GM19467 (cell line): Measurements from ENCODE around the gene TMEM59L.

Source experiments
- ATAC-seq: cut with Tn5 transposase; IDR thresholded peaks from one replicate; pipeline ENCODE4 v1.9.1; 2021; ENCODE audit warnings: mild to moderate bottlenecking, moderate library complexity; ENCODE audit not compliant: unreplicated experiment

TMEM59L gene

DNA sequence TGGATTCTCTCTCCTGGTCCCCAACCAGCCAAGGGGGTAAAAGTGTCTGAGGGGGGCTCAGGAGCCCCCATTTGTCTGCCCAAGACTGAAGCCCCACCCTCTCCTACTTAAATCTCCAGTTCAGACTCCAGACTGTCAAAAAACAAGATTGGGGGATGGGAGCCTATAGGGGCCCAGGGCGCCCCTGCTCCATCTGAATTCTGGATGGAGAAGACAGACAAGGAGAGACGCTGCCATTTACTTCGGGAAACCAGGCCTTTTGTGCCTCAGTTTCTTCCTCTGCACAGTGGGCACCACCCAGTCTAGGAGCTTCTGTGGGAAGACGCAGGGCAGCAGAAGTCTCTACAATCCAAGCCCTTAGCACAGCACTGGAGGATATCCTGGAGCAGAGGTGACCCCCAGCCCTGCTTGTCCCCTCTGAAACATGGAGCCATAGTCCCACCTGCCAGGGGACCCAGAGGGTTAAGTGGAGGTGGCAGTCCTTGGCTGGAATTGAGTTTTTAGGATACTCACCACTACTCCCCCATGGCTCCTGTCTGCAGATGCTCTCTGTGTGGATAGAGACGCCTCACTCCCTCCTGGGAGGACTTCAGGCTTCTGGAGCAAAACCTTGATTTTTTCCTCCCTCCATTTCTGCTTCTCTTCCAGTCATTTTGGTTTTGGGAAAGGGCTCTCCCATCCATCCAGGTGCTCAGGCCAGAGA is 4.4 kb upstream of the TMEM59L start:
- ATAC-seq = no peak

DNA sequence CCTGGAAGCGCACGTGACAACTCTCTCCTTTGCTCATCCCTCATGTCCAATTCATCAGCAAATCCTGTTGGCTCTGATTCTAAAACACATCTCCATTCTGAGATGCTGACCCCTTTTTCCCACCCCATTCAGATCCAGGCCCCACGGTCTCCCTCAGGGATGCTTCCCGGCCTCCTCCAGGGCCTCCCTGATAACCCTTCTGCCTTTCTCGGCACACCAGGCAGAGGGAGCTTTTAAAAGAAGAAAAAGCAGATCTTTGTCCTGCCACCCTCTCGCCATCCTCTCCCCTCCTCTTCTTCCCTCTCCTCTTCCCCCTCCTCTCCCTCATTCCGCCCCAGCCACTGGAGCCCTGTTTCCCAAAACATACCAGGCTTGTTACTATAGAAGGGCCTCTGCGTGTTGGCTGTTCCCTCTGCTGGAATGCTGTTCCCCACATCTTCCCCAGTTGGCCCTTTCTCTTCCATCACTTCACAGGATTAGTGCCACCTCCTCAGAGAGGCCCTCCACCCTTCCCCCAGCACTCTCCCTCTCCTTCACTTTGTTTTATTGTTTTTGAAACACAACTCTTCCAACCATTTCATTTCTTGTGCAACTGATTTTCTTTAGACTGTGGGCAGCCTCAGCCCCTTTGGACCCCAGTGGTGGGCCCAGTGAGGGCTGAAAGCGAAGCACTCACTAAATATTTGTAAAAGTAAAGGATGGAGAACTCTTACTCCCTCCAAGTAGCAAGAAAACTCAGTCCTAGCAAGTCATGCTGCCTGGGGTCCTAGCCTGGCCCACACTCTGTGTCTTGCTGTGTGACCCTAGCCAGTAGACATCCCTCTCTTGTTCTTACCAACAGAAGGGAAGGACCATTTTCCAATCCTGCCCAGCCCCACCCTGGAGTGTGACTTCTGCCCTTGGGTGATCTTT is 3.6 kb upstream of the TMEM59L start:
- no peak for ATAC-seq

DNA sequence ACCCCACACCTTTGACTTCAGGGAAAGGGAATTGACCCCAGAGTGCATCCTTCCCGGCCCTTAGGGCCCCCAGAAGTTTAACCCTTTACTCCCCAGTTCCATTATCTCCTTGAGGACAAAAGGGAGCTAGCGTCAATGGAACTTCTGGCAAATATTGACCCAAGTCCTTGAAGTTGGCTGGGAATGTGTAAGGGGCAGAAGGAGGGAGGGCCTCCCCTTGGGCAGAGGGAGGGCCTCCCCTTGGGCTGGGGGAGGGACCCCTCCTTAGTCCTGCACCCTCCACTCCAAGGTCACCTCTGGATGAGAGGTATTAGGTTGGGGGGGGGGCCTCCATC is 3.0 kb upstream of the TMEM59L start:
- ATAC-seq = no peak

GRCh38 chr19:18610245-18610555 is 2.5 kb upstream of the TMEM59L start:
- no peak for ATAC-seq

DNA sequence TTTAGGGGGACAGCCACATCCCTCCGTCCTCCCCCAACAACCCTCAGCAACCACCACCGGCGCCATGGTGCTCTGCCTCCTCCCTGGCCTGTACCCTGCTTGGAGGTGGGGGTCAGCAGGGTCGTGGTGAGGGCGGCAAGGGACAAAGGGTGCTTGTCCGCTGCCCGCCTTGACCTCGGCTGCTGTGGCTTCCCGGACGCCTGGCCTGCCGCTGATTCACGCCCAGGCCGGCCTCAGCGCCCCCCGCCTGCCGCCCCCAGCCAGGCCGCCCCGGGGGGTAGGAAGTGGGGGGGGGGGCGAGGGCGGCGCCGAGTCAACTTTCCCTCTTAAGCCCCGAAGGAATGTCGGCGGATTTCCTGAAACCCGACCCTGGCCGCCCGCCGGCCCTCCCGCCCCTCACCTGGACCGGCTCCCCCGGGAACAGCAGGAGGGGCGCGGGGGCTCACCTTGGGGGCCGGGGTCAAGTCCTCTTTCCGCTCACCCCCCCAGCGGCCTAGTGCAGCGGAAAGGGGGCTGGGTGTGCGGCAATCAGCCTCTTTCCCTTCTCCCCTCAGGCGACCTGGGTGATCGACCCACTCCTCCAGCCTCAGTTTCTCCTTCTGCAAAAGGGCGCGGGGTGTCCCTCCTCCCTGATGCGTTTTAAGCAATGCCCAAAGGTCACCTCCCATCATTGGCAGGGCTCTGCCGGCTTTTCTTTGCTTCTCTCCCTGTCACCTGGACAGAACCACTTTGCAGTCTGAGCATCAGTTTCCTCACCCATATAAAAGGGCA is 1.9 kb upstream of the TMEM59L start:
- no peak for ATAC-seq

GRCh38 chr19:18611327-18612050 is 1.2 kb upstream of the TMEM59L start:
- no peak for ATAC-seq

DNA sequence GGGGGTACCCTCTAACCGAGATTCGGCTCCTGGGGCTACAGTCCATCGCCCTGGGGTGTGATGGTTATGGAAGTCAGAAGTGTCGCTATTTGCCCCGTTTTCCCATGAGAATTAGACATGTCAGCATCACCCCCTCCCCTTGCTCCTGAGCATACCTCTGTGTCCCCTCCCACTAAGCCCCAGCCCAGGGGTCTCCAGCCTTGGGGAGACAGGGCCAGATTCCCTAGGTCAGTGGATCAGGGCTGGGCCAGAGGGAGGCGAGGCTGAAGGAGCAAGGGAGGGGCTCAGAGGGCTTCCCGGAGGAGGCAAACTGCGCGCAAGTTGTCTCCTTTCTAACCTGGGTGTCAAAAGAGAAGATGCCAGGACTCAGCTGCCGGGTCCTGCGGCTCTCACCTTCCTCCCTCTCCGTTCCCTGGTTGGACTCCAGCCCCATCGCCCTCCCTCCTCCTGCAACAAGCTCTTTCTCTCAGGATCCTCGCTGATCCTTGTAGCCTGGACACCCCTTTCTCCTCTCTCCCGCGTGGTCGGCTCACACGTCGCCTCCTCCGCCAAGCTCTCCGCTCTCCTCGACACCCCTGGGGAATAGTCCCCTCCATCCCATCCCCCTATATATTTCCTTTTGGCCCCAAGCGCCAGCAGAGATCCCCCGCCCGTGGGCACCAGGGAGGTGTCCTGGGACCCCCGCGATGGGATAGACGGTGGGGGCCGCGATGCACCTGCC is 459 bp upstream of the TMEM59L start:
- ATAC-seq = no peak

- ATAC-seq = no peak
Observed at GRCh38 chr19:18613589-18614234, 1.0 kb downstream of the TMEM59L start.

DNA sequence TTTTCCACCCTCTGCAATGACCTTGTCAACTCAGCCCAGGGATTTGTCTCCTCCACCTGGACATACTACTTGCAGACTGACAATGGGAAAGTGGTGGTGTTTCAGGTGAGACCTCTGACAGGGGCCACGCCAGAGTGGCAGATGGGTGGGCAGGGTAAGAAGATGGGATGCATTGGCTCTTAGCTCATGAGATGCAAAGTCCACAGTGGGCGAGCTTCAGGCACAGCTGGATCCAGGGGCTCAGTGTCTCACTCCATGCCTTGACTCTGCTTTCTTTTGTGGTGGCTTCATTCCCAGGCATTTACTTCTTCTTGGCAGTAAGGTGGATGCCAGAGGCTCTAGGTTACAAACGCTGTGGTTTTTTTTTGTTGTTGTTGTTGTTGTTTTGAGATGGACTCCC is 3.4 kb downstream of the TMEM59L start:
- no peak for ATAC-seq

GRCh38 chr19:18617562-18617961 is 4.9 kb downstream of the TMEM59L start:
- no peak for ATAC-seq

- no peak for ATAC-seq
Observed at GRCh38 chr19:18618236-18618635, 5.6 kb downstream of the TMEM59L start.

DNA sequence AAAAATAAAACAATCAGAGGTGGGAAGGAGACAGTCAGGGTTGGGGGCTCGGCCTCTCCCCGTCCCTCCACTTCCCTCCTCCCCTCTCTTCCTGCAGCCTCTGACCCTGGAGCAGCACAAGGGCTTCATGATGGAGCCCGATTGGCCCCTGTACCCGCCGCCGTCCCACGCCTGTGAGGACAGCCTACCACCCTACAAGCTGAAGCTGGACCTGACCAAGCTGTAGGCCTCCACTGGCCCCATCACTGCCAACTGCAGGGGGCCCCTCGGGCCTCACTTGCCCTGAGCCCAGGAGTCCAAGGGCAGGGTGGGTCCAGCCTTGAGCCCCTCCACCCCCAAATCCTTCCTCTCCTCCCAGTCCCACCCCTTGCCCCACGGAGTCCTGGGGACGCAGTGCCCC is 7.6 kb downstream of the TMEM59L start:
- ATAC-seq = no peak

- no peak for ATAC-seq
Observed at GRCh38 chr19:18620902-18621301, 8.2 kb downstream of the TMEM59L start.

- no peak for ATAC-seq
Observed at GRCh38 chr19:18626906-18627305, 14.2 kb downstream of the TMEM59L start.

- no peak for ATAC-seq
Observed at GRCh38 chr19:18629166-18630088, 16.8 kb downstream of the TMEM59L start.

GRCh38 chr19:18633321-18633720 is 20.7 kb downstream of the TMEM59L start:
- no peak for ATAC-seq

- no peak for ATAC-seq
Observed at GRCh38 chr19:18634612-18635297, 22.1 kb downstream of the TMEM59L start.

DNA sequence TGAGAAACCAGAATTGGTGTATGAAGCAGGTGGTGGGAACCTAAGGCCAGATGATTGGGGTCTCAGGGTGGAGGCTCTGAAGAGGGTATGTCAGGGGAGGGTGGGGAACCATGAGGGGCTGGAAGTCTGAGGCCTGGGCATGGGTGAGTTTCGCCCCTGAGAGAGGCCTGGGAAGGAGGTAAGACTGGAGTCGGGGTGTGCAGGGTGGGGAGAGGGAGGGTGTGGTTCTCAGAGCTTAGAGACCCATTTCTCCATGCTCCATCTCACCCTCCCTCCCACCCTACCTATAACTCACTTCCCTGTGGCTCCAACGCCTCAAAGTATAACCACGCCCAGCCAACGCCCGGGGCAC is 23.1 kb downstream of the TMEM59L start:
- ATAC-seq = no peak
